Keratinocyte (primary cell): Measurements from ENCODE around the gene CALCR.

ENCODE experiments used
- CTCF ChIP-seq, 3 experiments: IDR thresholded peaks in 1 of 3; conservative IDR thresholded peaks in 1 of 3; optimal IDR thresholded peaks in 1 of 3; 2 replicates in 2 of 3; 3 replicates in 1 of 3; pipeline versions ENCODE3 to v1.5.1; 2011; ENCODE audit warnings: low read length in 3 of 3, mild to moderate bottlenecking in 3 of 3, moderate library complexity in 2 of 3, control low read depth in 1 of 3, inconsistent platforms in 1 of 3; ENCODE audit not compliant: insufficient read depth in 2 of 3; ENCODE audit errors: extremely low read depth in 1 of 3
- EZH2 ChIP-seq: IDR thresholded peaks from one replicate; pipeline ENCODE4 v1.6.1; 2012; ENCODE audit warnings: inconsistent platforms, mild to moderate bottlenecking, low read length, moderate library complexity

GRCh38 chr7:93551931-93552330, 22.6 kb downstream of the CALCR start:
- TF ChIP-seq CTCF (optimal IDR thresholded peaks at IDR 0.05 in 1 of 3, IDR thresholded peaks at IDR 0.05 in 1 of 3, conservative IDR thresholded peaks at IDR 0.05 in 1 of 3; ENCODE audit: extremely low read depth in 1 of 3, insufficient read depth in 2 of 3, low read length in 3 of 3) (no peak), EZH2 (no peak)
